Superior temporal gyrus (tissue), 1 donor: ENCODE results near the gene ITGB7.
"Not testable (repeated sequence)": the region's sequence is repeated elsewhere in the genome, so short reads cannot be mapped to it uniquely, and the experiment has no call there.

Experiments used
- DNase-seq: peaks from one replicate; pipeline ENCODE4 v3.0.0-alpha.2; 2016; ENCODE audit errors: extremely low spot score

The ITGB7 gene

DNA sequence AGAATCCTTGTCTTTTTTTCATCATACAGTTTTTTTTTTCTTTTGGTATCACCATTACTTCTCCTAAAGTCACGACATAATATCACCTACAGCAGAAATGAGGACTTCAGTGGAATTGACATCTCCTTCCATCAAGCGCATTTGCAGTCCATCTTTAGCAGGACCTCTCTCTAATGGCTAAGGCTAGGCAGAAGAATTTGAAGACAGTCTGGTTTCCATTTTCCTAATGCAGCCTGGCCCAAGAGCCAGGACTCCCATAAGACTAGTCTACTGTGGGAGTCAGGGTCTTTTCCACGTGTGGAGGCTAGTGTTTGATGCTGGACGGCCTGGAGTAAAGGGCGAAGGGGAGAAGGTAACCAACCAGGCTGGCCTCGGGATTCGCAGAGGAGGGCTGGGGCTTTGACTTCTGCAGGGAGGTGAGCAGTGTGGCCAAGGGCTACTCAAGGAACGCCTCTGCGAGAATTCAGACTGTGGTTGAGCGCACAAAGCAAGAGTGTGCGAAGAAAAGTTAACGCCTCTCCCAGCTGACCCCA, 27.3 kb downstream of the ITGB7 start:
- DNase-seq, result no peak

- not testable (repeated sequence) for DNase-seq
These were observed 28.2 kb downstream of the ITGB7 start for GRCh38 chr12:53178803-53179202.

DNA sequence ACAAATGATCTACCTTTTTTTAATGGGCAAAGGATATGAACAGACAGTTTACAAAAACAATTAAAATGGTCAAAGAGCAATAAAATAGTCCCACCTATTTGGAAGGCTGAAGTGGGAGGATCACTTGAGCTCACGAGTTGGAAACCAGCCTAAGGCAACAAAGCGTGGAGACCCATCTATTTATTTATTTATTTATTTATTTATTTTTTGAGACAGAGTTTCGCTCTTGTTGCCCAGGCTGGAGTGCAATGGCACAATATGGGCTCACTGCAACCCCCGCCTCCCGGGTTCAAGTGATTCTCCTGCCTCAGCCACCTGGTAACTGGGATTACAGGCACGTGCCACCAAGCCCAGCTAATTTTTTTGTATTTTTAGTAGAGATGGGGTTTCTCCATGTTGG, 29.6 kb downstream of the ITGB7 start:
- DNase-seq, result not testable (repeated sequence)

DNA sequence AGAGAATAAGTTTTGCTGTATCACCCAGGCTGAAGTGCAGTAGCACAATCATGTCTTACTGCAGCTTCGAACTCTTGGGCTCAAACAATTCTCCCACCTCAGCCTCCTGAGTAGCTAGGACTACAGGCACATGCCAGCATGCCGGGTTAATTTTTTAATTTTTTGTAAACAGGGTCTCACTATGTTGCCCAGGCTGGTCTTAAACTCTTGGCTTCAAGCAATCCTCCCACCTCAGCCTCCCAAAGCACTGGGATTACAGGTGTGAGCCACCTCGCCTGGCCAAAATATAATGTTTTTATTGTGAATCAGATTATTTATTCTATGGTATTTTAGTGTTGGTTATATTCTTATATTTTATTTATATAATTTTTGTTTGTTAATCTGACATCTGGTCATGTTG, 30.3 kb downstream of the ITGB7 start:
- no peak for DNase-seq

DNA sequence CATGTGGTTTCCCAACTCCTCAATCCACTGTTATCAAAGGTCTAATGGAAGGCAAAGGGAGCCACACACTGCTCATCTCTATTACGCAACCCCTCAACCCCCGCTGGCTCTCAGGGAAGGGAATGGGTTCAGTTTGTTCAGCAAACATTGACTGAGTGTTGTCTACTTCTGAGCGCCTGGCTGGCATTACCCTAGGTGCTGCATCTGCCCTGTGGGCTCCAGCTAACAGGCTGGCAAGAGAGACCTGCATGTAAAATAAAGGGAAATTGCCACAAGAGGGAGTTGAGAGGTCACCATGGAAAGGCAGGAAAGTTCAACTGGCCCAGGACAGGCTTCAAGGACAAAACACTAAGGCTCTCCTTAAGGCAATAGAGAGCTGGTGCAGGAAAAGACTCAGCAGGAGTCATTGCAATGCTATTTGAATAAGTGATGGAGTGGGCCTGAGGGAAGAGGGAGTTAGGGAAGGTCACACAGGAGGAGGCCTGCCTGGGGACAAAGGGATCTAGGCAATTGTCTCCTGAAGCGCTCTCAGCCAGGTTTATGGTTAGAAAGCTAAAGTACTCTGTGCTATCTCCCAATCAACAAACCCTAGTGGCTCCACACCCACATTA, 32.1 kb downstream of the ITGB7 start:
- DNase-seq, result no peak

DNA sequence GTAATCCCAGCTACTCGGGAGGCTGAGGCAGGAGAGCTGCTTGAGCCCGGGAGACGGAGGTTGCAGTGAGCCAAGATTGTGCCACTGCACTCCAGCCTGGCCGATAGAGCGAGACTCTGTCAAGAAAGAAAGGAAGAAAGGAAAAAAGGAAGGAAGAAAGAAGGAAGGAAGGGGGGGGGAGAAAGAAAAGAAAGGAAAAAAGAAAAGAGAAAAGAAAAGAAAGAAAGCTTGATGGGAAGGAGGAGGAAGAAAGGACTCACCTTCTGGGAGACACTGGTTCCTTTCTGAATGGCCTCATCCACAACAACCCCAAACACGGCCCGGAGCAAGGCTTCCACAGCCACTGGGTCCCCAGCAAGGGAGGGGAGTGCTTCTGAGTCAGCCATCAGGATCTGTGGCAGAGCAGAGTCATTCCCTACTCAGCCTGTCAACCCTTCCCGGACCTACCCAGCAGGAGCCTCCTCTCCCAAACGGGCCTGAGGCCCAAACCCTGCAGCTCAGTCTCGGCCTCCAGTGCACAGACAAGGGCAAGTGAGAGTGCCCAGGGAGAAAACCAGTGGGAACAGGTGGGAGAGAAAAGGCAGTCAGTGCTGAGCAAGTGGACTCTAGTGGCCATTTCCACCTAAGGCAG, 33.9 kb downstream of the ITGB7 start:
- no peak for DNase-seq

DNA sequence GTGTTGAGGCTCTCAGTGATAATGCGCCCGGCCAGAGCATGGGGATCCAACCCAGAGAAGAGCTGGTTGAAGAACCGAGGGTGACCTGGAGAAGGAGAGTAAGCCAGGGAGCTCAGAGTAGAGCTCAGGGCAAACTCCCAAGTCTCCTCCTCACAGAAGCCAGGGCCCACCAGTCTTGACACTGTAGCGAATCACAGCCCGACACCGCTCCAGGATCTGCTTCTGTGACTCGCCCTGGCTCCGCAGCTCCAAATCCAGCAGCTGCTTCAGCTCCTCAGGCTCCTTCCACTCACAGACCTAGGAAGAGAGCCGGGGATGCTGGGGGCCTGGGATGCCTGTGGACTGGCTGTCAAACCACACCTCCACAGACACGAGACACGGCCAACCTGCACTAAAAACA, 34.7 kb downstream of the ITGB7 start:
- DNase-seq, result no peak

GRCh38 chr12:53171725-53172329, 35.2 kb downstream of the ITGB7 start:
- no peak for DNase-seq

DNA sequence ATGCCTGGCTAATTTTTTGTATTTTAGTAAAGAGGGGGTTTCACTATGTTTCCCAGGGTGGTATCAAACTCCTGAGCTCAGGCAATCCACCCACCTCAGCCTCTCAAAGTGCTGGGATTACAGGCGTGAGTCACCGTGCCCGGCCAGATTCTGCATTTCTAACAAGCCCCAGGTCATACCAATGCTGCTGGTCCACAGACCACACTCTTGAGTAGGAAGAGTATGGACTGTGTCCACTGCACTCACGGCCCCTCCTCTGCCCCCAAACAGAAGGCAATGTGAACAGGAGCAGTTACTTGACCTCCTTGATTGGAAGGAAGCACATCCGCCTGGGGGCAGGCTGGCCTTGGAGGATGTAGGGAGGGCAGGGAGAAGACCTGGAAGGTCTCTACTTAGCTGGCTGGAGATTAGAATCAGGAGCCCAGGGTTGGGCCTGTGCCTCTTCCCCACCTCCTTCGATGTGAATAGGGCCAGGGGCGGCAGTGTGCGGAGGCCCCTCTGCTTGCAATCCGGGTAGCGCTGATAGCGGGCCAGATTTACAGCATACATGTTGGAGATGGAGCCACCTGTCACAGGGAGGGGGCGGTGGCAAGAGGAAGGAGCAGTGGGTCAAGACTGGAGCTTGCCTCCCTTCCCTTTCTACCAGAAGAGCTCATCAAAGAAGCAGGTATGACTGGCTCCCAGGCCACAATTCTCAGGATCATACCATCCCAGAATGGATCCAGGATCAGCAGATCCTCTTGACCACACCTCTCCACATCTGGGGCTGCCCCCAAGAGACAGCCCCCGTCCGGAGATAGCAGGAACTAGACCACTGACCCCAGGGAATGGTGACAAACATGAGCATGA, 36.0 kb downstream of the ITGB7 start:
- DNase-seq, result no peak

DNA sequence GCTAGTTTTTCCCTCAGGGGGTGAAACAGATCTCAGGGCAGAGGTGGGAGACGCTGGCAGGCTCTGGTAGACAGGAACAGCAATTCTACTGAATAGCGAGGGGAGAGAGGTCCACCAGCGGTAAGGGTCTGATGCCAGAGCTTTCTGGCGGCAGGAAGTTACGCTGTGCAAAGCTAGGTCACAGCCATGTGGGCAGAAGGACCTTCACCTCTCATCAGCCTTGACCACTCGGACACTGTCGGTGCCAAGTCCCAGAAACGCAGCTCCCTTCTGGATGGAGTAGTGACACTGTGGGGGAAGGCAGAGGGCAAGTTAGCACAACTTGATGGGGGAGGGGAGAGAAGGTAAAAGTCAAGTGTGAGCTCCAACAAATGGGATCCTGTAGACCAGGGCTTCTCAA, 36.8 kb downstream of the ITGB7 start:
- no peak for DNase-seq

DNA sequence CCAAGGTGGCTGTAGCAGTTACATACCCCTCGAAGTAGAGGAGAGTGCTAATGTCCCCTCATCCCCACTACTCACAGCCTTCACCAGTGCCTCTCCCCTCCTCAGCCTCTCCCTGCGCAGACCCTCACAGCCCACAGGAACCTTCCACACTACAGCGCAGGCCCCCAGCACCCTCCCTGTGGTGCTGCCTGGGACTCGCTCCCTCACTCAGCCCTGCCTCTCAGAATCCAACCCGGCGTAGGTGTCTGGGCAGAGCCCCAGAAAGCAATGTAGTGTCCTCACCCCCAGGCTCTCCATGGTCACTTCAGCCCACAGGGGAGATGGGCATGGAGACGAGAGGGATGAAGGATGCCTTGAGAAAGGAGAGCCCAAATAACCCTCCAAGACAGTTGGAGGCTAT, 37.4 kb downstream of the ITGB7 start:
- no peak for DNase-seq

GRCh38 chr12:53166837-53167236, 40.2 kb downstream of the ITGB7 start:
- DNase-seq, result no peak

- not testable (repeated sequence) for DNase-seq
These were observed 44.0 kb downstream of the ITGB7 start for GRCh38 chr12:53163008-53163407.

DNA sequence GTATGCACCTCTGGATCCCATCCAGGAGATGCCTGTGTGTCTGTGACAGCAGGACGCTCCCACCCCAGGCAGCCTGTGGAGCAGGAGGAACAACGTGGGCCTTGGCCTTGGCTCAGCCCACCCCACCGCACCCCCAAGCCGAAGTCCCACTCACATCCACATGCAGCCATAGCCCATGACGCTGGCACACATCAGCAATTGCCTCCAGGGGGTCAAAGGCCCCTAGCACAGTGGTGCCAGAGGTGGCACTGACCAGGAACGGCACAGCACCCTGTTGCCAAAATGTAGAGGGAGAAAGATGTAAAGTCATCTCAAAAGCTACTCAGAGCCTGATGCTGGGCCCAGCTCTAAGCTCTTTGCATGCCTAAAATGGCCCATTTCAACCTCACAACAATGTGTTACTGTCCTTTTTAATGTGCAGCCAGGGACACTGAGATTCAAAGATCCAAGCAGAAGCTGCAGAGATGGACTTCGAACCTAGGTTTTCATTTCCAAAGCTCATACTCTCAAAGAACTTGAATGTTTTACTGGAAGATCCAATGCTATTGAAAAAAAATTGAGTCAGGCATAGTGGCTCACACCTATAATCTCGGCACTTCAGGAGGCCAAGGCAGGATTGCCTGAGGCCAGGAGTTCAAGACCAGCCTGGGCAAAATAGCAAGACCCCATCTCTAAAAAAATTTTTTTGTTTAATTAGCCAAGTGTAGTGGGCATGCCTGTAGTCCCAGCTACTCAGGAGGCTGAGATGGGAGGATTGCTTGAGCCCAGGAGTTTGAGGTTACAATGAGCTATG, 45.7 kb downstream of the ITGB7 start:
- DNase-seq, result no peak

DNA sequence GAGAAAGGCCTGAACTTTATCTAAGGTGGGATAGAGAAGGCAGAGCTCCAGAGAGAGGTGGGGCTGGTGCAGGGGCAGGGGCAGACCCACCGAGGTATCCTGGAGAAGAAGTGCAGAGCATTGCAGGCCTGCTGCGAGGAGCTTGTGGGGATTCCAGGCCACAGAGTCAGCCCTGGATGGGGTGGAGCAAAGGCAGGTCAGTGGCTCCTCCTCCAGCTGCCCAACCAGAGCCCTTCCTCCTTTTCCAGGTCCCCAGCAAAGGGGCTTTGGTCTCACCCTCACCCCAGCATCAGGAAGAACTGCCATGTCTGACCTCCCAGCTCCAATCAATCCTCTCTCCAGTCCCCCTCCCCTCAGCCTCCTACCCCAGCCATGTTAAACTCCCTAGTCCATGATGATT, 46.4 kb downstream of the ITGB7 start:
- no peak for DNase-seq

GRCh38 chr12:53160000-53160399, 47.1 kb downstream of the ITGB7 start:
- no peak for DNase-seq

- DNase-seq, result peak; percentile 81
These were observed 47.7 kb downstream of the ITGB7 start for GRCh38 chr12:53159195-53159839.

DNA sequence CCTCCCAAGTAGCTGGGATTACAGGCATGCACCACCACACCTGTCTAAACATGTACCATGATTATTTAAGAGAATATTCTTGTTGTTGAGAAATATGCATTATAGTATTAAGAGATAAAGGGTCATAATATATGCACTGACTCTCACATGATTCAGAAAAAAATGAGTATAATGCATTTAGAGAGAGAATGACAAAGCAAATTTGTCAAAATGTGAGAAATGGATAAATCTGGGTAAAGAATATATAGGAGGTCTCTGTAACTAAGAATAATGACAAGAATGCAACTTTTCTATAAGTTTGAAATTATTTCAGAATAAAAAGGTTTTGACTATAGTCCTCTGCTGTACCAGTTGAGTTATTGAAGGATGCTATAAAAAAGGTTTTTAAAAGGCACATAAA, 54.7 kb downstream of the ITGB7 start:
- no peak for DNase-seq

GRCh38 chr12:53151039-53151438, 56.0 kb downstream of the ITGB7 start:
- DNase-seq, result no peak

- DNase-seq, result no peak
These were observed 59.4 kb downstream of the ITGB7 start for GRCh38 chr12:53147653-53148052.

- DNase-seq, result no peak
These were observed 59.9 kb downstream of the ITGB7 start for GRCh38 chr12:53147181-53147580.
